Gastroesophageal sphincter (tissue), 4 donors: ENCODE data around the gene GRIK1. TPM values are rescaled to one million over a fixed set of nuclear protein-coding genes. Genes with fewer than 3 reads are reported as not detected.

Experiments used
- ATAC-seq: fragments of 150-250 bp; one replicate; pipeline ENCODE4 v1.9.1; 2016; ENCODE audit warnings: mild to moderate bottlenecking, moderate library complexity
- H3K27ac ChIP-seq, 4 donors: fragments of 200-600 bp; sonication (generic) in 3 of 4; 1 replicate in 3 of 4; 2 replicates in 1 of 4; pipeline ENCODE4 v1.5.1; 2016 to 2019
- H3K27me3 ChIP-seq: fragments of 200-600 bp; sonication (generic); one replicate; pipeline ENCODE4 v1.5.1; 2019
- H3K36me3 ChIP-seq, 2 donors: fragments of 200-600 bp; sonication (generic); one replicate each; pipeline ENCODE4 v1.5.1; 2019; ENCODE audit warnings: control low read depth in 1 of 2
- H3K4me1 ChIP-seq, 3 donors: fragments of 200-600 bp; sonication (generic); 1 replicate in 2 of 3; 2 replicates in 1 of 3; pipeline ENCODE4 v1.5.1; 2016 to 2019; ENCODE audit warnings: control low read depth in 2 of 3
- H3K4me3 ChIP-seq, 2 donors: fragments of 200-600 bp; sonication (generic); one replicate each; pipeline ENCODE4 v1.5.1; 2019; ENCODE audit warnings: mild to moderate bottlenecking in 1 of 2, moderate library complexity in 1 of 2
- H3K9me3 ChIP-seq, 3 donors: fragments of 200-600 bp; sonication (generic); one replicate each; pipeline ENCODE4 v1.5.1; 2017 to 2019; ENCODE audit warnings: control low read depth in 2 of 3
- EP300 ChIP-seq: sonication (generic); formaldehyde crosslinking; IDR thresholded peaks from one replicate; pipeline ENCODE4 v1.6.1; 2017; ENCODE audit warnings: antibody characterized with exemption, mild to moderate bottlenecking
- POLR2A ChIP-seq, 2 donors: fragments of 450-650 bp; IDR thresholded peaks; one replicate each; pipeline ENCODE4 v1.6.1; 2017; ENCODE audit warnings: antibody characterized with exemption in 2 of 2, mild to moderate bottlenecking in 2 of 2, moderate library complexity in 1 of 2
- POLR2AphosphoS5 ChIP-seq: sonication (generic); formaldehyde crosslinking; IDR thresholded peaks from one replicate; pipeline ENCODE4 v1.6.1; 2017; ENCODE audit warnings: antibody characterized with exemption
- WGBS, 2 donors: methylation state at CpG; one replicate each; pipeline ENCODE4 v1.1.5; 2018; ENCODE audit warnings: low coverage in 1 of 2; 5-methylcytosine and 5-hydroxymethylcytosine counted together
- total RNA-seq, 4 donors: library from RNA; depleted of rRNA; stranded (reverse); fragments of >200 nt; gene quantifications; one replicate each; pipeline ENCODE4 v1.1.0, GENCODE V29; 2016
- TF ChIP-seq, protein P1 (sequence below), 4 experiments: fragments of 200-600 bp in 2 of 4; fragments of 450-650 bp in 2 of 4; sonication (generic) in 1 of 4; IDR thresholded peaks; one replicate each; pipeline ENCODE4 v1.5.1; 2017 to 2019; ENCODE audit warnings: antibody characterized with exemption in 4 of 4, mild to moderate bottlenecking in 2 of 4, moderate library complexity in 2 of 4

GRIK1 gene
- total RNA-seq, 4 donors from 2014 or later, result 0.32 to 0.67 TPM; not detected in 2

DNA sequence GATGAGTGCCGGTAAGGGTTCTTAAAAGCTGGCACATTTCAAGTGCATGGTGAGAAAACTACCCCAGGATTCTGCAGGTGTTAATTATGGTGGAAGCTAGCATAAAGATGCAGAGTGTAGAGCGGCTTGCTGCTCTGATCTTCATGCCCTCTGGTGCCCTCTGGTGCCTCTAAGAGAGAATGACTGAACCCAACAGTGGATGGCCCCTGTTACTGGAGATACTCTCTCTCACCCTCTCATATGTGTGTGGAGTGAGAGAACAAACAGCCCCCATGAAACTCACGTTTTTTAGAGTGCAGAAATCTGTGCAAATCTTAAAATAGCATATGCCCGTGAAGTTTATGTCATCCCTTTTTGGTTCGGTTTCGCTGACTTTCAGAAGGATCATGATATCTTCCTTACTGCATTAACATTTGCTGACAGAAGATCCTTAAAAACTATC lies 90.0 kb downstream of the GRIK1 start:
- H3K27me3 ChIP-seq, result peaks cover 9% of the 10 kb centered on the region
- ATAC-seq, result peak; percentile 61
- WGBS, 2 donors, result 40 to 43% methylated on average over 6 of the region's 6 CpGs
- no peaks in the 10 kb centered on the region for H3K36me3 ChIP-seq
- TF ChIP-seq POLR2A (IDR thresholded peaks at IDR 0.05), result no peak
- TF ChIP-seq POLR2AphosphoS5, result no peak
- TF ChIP-seq, protein P1, sequence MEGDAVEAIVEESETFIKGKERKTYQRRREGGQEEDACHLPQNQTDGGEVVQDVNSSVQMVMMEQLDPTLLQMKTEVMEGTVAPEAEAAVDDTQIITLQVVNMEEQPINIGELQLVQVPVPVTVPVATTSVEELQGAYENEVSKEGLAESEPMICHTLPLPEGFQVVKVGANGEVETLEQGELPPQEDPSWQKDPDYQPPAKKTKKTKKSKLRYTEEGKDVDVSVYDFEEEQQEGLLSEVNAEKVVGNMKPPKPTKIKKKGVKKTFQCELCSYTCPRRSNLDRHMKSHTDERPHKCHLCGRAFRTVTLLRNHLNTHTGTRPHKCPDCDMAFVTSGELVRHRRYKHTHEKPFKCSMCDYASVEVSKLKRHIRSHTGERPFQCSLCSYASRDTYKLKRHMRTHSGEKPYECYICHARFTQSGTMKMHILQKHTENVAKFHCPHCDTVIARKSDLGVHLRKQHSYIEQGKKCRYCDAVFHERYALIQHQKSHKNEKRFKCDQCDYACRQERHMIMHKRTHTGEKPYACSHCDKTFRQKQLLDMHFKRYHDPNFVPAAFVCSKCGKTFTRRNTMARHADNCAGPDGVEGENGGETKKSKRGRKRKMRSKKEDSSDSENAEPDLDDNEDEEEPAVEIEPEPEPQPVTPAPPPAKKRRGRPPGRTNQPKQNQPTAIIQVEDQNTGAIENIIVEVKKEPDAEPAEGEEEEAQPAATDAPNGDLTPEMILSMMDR (IDR thresholded peaks at IDR 0.05), result peak in 3 of 4 experiments; percentile 19 to 66 (median 47)
- no peak for TF ChIP-seq EP300
- H3K4me3 ChIP-seq, result no peak overlapping the region
- no peak overlapping the region for H3K27ac ChIP-seq
- H3K4me1 ChIP-seq, result no peaks in the 10 kb centered on the region
- H3K9me3 ChIP-seq, result no peaks in the 10 kb centered on the region

DNA sequence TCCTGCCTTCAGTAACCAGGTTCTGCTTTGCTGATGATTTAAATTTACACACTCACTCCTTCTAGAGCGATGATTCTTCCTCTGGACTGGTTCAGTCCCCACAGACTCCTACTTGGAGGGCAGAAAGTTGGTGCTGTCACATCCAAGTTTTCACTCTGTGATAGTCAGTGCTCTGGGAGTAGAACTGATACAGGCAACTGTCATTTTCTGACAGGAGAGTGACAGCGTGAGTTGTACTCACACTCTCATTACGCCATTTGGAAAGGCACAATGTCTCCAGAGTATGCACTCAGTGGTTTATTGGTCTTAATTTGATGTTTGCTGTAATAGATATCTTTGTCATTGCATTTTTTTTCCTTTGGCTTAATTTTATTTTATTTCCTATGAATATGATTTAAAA lies 96.0 kb downstream of the GRIK1 start:
- H3K27ac ChIP-seq, result no peak overlapping the region
- peaks cover 9% of the 10 kb centered on the region for H3K27me3 ChIP-seq
- no peaks in the 10 kb centered on the region for H3K4me1 ChIP-seq
- H3K36me3 ChIP-seq, result no peaks in the 10 kb centered on the region
- no peak overlapping the region for H3K4me3 ChIP-seq
- no peak for ATAC-seq
- 96 to 100% methylated on average over 1 to 3 of the region's 3 CpGs for WGBS, 2 donors
- TF ChIP-seq POLR2A (IDR thresholded peaks at IDR 0.05), result no peak
- TF ChIP-seq POLR2AphosphoS5, result no peak
- no peak for TF ChIP-seq EP300
- TF ChIP-seq, protein P1 (IDR thresholded peaks at IDR 0.05), result no peak
- no peaks in the 10 kb centered on the region for H3K9me3 ChIP-seq

DNA sequence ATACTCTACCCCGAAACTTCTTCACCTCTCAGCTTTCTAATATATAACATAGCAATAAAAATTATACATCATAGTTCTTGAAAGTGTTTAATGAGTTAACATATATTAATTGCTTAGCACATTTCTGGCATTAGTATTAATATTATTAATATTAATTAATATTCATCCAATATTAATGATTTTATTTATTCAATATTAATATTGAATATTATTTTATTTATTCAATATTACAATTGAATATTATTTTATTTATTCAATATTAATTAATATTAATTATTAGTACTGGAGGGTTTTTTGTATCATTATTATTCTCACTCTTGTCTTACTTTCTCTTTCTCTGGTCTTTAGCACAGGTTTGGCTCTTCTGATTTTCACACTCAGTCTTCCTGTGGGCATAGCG lies 105.2 kb downstream of the GRIK1 start:
- no peak overlapping the region for H3K4me3 ChIP-seq
- TF ChIP-seq EP300, result no peak
- TF ChIP-seq POLR2A (IDR thresholded peaks at IDR 0.05), result no peak
- TF ChIP-seq, protein P1 (IDR thresholded peaks at IDR 0.05), result no peak
- no peak for TF ChIP-seq POLR2AphosphoS5
- H3K27me3 ChIP-seq, result no peaks in the 10 kb centered on the region
- H3K4me1 ChIP-seq, result no peaks in the 10 kb centered on the region
- 89 to 100% methylated on average over 1 to 2 of the region's 2 CpGs for WGBS, 2 donors
- peaks cover 0 to 14% (median 0%) of the 10 kb centered on the region in 3 donors for H3K9me3 ChIP-seq
- ATAC-seq, result no peak
- no peak overlapping the region for H3K27ac ChIP-seq
- H3K36me3 ChIP-seq, result no peaks in the 10 kb centered on the region

- Histone ChIP-seq H3K27ac (no peak overlapping the region), H3K9me3 (peaks cover 0 to 27% (median 0%) of the 10 kb centered on the region in 3 donors), H3K36me3 (no peaks in the 10 kb centered on the region), H3K27me3 (no peaks in the 10 kb centered on the region), H3K4me1 (no peaks in the 10 kb centered on the region), H3K4me3 (no peak overlapping the region)
- 100% methylated on average over 1 of the region's 2 CpGs for WGBS, 2 donors
- TF ChIP-seq POLR2A (IDR thresholded peaks at IDR 0.05), result no peak
- TF ChIP-seq, protein P1 (IDR thresholded peaks at IDR 0.05), result no peak
- no peak for TF ChIP-seq EP300
- TF ChIP-seq POLR2AphosphoS5, result no peak
- no peak for ATAC-seq
These were observed 107.6 kb downstream of the GRIK1 start for GRCh38 chr21:29832217-29832616.

DNA sequence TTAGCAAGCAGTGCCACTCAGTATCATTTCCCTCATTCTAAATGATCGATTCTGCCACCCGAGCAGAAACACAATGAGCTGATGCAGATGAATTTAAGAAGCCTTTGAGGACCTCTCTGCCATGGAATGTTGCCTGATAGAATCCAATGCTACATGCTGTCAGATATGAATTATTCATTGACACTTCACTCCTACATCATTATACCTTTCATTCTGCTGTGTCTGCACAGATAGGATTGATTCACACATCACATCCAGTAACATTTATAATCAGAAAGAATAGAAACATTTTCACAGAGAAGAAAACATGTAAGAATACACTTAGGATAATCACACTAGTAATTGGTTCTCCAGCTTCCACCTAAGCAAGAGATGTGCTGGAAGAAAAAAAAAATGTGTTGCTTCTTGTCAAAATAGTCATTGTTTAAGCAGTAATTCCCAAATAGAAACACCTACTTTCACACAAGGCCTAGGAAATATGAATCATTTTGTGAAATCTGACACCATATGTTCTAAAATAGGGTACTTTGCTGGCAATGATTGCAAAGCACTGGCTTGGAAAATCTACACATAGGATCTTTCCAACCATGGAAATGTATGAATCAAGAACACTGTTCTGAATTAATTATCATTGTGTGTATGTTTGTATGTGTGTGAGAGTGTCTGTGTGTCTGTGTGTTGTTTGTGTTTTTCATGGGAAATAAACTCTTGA lies 110.1 kb downstream of the GRIK1 start:
- no peak for ATAC-seq
- no peaks in the 10 kb centered on the region for H3K36me3 ChIP-seq
- no peak overlapping the region for H3K4me3 ChIP-seq
- H3K4me1 ChIP-seq, result no peaks in the 10 kb centered on the region
- H3K27me3 ChIP-seq, result no peaks in the 10 kb centered on the region
- TF ChIP-seq POLR2A (IDR thresholded peaks at IDR 0.05) (no peak), EP300 (no peak), POLR2AphosphoS5 (no peak)
- TF ChIP-seq, protein P1 (IDR thresholded peaks at IDR 0.05), result no peak
- 76 to 87% methylated on average over 2 of the region's 2 CpGs for WGBS, 2 donors
- no peak overlapping the region for H3K27ac ChIP-seq
- peaks cover 0 to 27% (median 0%) of the 10 kb centered on the region in 3 donors for H3K9me3 ChIP-seq
